ENCODE results near the gene BIN1. TPM values are rescaled to one million over a fixed set of nuclear protein-coding genes. Genes with fewer than 3 reads are reported as not detected.

BIN1 gene
- total and polyA plus RNA-seq, 4 donors: 15.4 to 37.9 (median 21.6) TPM

DNA sequence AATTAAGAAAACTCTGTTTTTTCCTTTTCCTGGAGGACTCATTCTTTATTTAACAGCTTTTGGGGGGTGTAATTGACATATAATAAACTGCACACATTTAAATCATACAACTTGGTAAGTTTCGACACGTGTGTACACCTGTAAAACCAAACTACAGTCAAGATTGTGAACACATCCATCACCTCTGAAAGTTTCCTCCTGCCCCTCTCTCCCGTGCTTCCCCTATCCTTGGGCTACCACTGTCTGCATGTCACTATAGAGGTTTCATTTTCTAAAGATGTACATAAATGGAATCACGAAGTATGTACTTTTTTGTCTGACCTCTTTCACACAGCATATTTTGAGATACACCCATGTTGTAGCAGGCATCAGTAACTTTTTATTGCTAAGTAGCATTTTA is 100.0 kb downstream of the BIN1 start:
- no peaks in the 10 kb centered on the region for H3K9me3 ChIP-seq (ENCODE audit: control insufficient read depth, low read length)
- no peaks in the 10 kb centered on the region for H3K4me1 ChIP-seq (ENCODE audit: control insufficient read depth in 1 of 2, insufficient read depth in 2 of 2, low read length in 2 of 2)
- 90 to 93% methylated on average over 4 of the region's 4 CpGs for WGBS, 2 donors
- intact Hi-C loops (cut with DNase I): no loop called here
- no peak overlapping the region for H3K4me3 ChIP-seq (ENCODE audit: low read length in 2 of 2)
- no peak for DNase-seq
- H3K27ac ChIP-seq (ENCODE audit: low read depth in 1 of 2, low read length in 2 of 2): no peak overlapping the region
- no peak for ATAC-seq (ENCODE audit: low FRiP score)
- no peaks in the 10 kb centered on the region for H3K27me3 ChIP-seq (ENCODE audit: control insufficient read depth in 1 of 2, insufficient read depth in 2 of 2, low read length in 1 of 2)
- no peaks in the 10 kb centered on the region for H3K36me3 ChIP-seq (ENCODE audit: control insufficient read depth in 1 of 2, insufficient read depth in 2 of 2, low read length in 1 of 2)

DNA sequence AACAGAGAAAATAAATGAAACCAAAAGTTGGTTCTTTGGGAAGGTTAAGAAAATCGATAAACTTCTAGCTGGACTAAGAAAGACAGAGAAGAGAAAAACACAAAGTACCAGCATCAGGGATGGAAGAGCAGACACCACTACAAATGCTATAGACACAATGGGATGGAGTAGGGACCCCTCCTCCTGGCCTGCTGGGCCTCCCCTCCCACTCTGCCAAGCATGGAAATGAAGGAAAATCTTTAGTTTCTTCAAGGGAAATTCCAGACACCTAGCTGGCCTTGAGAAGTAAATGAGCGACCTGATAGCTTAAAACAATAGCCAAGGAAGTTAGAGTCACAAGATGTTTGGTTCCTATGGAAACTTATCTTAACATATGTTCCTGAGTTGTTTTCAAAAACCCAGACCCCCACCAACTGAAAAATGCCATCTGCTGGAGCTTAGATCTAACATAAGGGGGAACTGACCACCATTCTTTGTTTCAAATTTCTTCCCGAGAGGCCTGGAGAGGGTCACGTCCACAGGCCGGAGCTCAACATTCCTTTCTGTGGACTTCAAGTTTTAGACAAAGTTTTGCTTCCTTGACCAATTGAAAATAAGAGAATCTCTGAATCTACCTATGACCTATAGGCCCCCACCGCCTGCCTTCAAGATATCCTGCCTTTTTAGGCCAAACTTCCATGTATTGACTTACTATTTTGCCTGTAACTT is 101.9 kb downstream of the BIN1 start:
- 94% methylated on average over 6 of the region's 6 CpGs for WGBS, 2 donors

GRCh38 chr2:127003070-127003800 is 103.7 kb downstream of the BIN1 start:
- H3K27ac ChIP-seq (ENCODE audit: low read depth in 1 of 2, low read length in 2 of 2): no peak overlapping the region
- intact Hi-C loops (cut with DNase I): no loop called here

More for the DNA sequence above, 101.9 kb downstream of the BIN1 start:
- Histone ChIP-seq H3K9me3 (ENCODE audit: control insufficient read depth, low read length) (no peaks in the 10 kb centered on the region), H3K36me3 (ENCODE audit: control insufficient read depth in 1 of 2, insufficient read depth in 2 of 2, low read length in 1 of 2) (no peaks in the 10 kb centered on the region), H3K4me1 (ENCODE audit: control insufficient read depth in 1 of 2, insufficient read depth in 2 of 2, low read length in 2 of 2) (no peaks in the 10 kb centered on the region), H3K27me3 (ENCODE audit: control insufficient read depth in 1 of 2, insufficient read depth in 2 of 2, low read length in 1 of 2) (no peaks in the 10 kb centered on the region), H3K4me3 (ENCODE audit: low read length in 2 of 2) (no peak overlapping the region), H3K27ac (ENCODE audit: low read depth in 1 of 2, low read length in 2 of 2) (no peak overlapping the region)
- ATAC-seq (ENCODE audit: low FRiP score) (no peak), DNase-seq (no peak)
- intact Hi-C loops (cut with DNase I): no loop called here

GRCh38 chr2:127001751-127002150 is 105.2 kb downstream of the BIN1 start:
- intact Hi-C loops (cut with DNase I): no loop called here
- Histone ChIP-seq H3K4me1 (ENCODE audit: control insufficient read depth in 1 of 2, insufficient read depth in 2 of 2, low read length in 2 of 2) (no peaks in the 10 kb centered on the region), H3K36me3 (ENCODE audit: control insufficient read depth in 1 of 2, insufficient read depth in 2 of 2, low read length in 1 of 2) (no peaks in the 10 kb centered on the region), H3K27me3 (ENCODE audit: control insufficient read depth in 1 of 2, insufficient read depth in 2 of 2, low read length in 1 of 2) (no peaks in the 10 kb centered on the region), H3K4me3 (ENCODE audit: low read length in 2 of 2) (no peak overlapping the region), H3K27ac (ENCODE audit: low read depth in 1 of 2, low read length in 2 of 2) (no peak overlapping the region), H3K9me3 (ENCODE audit: control insufficient read depth, low read length) (no peaks in the 10 kb centered on the region)
- ATAC-seq (ENCODE audit: low FRiP score) (no peak), DNase-seq (no peak)
- WGBS, 2 donors: 75 to 90% methylated on average over 5 of the region's 5 CpGs

More at GRCh38 chr2:127003070-127003800, 103.7 kb downstream of the BIN1 start:
- H3K9me3 ChIP-seq (ENCODE audit: control insufficient read depth, low read length): no peaks in the 10 kb centered on the region
- H3K4me1 ChIP-seq (ENCODE audit: control insufficient read depth in 1 of 2, insufficient read depth in 2 of 2, low read length in 2 of 2): no peaks in the 10 kb centered on the region
- no peaks in the 10 kb centered on the region for H3K27me3 ChIP-seq (ENCODE audit: control insufficient read depth in 1 of 2, insufficient read depth in 2 of 2, low read length in 1 of 2)
- DNase-seq: no peak
- no peak overlapping the region for H3K4me3 ChIP-seq (ENCODE audit: low read length in 2 of 2)
- no peaks in the 10 kb centered on the region for H3K36me3 ChIP-seq (ENCODE audit: control insufficient read depth in 1 of 2, insufficient read depth in 2 of 2, low read length in 1 of 2)
- ATAC-seq (ENCODE audit: low FRiP score): no peak
- WGBS, 2 donors: 84 to 90% methylated on average over 9 of the region's 9 CpGs

GRCh38 chr2:127000937-127001336 is 106.0 kb downstream of the BIN1 start:
- Histone ChIP-seq H3K9me3 (ENCODE audit: control insufficient read depth, low read length) (no peaks in the 10 kb centered on the region), H3K36me3 (ENCODE audit: control insufficient read depth in 1 of 2, insufficient read depth in 2 of 2, low read length in 1 of 2) (no peaks in the 10 kb centered on the region), H3K4me3 (ENCODE audit: low read length in 2 of 2) (no peak overlapping the region), H3K27me3 (ENCODE audit: control insufficient read depth in 1 of 2, insufficient read depth in 2 of 2, low read length in 1 of 2) (no peaks in the 10 kb centered on the region), H3K4me1 (ENCODE audit: control insufficient read depth in 1 of 2, insufficient read depth in 2 of 2, low read length in 2 of 2) (no peaks in the 10 kb centered on the region), H3K27ac (ENCODE audit: low read depth in 1 of 2, low read length in 2 of 2) (no peak overlapping the region)
- no peak for ATAC-seq (ENCODE audit: low FRiP score)
- DNase-seq: no peak
- WGBS, 2 donors: 91 to 92% methylated on average over 5 of the region's 5 CpGs
- intact Hi-C loops (cut with DNase I): no loop called here

GRCh38 chr2:127000194-127000593 is 106.8 kb downstream of the BIN1 start:
- Histone ChIP-seq H3K9me3 (ENCODE audit: control insufficient read depth, low read length) (no peaks in the 10 kb centered on the region), H3K4me1 (ENCODE audit: control insufficient read depth in 1 of 2, insufficient read depth in 2 of 2, low read length in 2 of 2) (no peaks in the 10 kb centered on the region)
- 71 to 76% methylated on average over 3 of the region's 3 CpGs for WGBS, 2 donors

DNA sequence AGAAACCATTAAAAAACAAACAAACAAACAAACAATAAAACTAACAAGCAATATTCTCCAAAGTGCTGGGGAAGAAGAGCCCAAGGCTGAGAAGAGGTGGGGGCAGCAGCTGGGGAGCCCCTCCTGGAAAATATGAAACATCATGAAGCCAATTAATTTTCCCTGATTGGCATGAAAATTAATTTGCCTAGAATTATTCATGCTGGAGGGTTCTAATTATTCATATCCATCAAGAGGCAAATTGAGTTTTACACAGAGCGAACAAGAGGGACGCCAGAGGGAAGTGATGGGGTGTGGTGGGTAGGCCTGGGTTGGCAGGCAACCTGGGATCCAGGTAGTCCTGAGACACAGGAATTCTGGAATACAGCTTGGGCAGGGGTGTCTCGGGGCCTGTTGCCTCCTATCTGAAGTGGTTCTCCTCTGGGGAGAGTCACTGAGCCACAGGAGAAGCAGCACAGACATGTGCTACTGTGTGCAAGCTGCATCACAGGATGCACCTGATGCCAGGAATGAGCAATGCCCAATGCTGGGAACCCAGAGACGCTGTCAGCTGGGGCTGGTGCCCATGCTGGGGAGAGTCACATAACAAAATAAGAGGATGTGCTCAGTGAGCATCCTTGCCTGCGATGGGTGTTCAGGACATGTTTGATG is 107.7 kb downstream of the BIN1 start:
- intact Hi-C loops (cut with DNase I): no loop called here
- WGBS, 2 donors: 83 to 91% methylated on average over 5 of the region's 5 CpGs
- no peaks in the 10 kb centered on the region for H3K36me3 ChIP-seq (ENCODE audit: control insufficient read depth in 1 of 2, insufficient read depth in 2 of 2, low read length in 1 of 2)
- no peaks in the 10 kb centered on the region for H3K27me3 ChIP-seq (ENCODE audit: control insufficient read depth in 1 of 2, insufficient read depth in 2 of 2, low read length in 1 of 2)
- H3K4me3 ChIP-seq (ENCODE audit: low read length in 2 of 2): no peak overlapping the region
- ATAC-seq (ENCODE audit: low FRiP score) (no peak), DNase-seq (no peak)
- no peak overlapping the region for H3K27ac ChIP-seq (ENCODE audit: low read depth in 1 of 2, low read length in 2 of 2)
- H3K4me1 ChIP-seq (ENCODE audit: control insufficient read depth in 1 of 2, insufficient read depth in 2 of 2, low read length in 2 of 2): no peaks in the 10 kb centered on the region
- no peaks in the 10 kb centered on the region for H3K9me3 ChIP-seq (ENCODE audit: control insufficient read depth, low read length)

More at GRCh38 chr2:127000194-127000593, 106.8 kb downstream of the BIN1 start:
- DNase-seq (no peak), ATAC-seq (ENCODE audit: low FRiP score) (no peak)
- Histone ChIP-seq H3K27ac (ENCODE audit: low read depth in 1 of 2, low read length in 2 of 2) (no peak overlapping the region), H3K27me3 (ENCODE audit: control insufficient read depth in 1 of 2, insufficient read depth in 2 of 2, low read length in 1 of 2) (no peaks in the 10 kb centered on the region), H3K36me3 (ENCODE audit: control insufficient read depth in 1 of 2, insufficient read depth in 2 of 2, low read length in 1 of 2) (no peaks in the 10 kb centered on the region), H3K4me3 (ENCODE audit: low read length in 2 of 2) (no peak overlapping the region)
- intact Hi-C loops (cut with DNase I): no loop called here

DNA sequence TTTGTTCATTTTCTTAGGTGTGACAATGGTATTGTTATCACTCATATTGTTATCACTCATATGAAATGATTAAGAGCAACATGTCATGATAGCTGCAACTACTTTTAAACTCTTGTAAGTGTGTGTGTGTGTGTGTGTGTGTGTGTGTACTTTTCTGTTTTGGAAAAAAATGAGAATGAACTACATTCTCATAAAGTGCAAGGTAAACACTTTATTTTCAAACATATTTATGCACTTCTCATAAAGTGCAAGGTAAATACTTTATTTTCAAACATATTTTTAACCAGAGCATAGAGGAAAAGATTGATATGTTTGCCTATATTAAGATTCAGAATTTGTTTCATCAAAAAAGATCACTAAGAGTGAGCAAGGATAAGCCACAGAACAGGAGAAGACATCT is 108.5 kb downstream of the BIN1 start:
- H3K4me1 ChIP-seq (ENCODE audit: control insufficient read depth in 1 of 2, insufficient read depth in 2 of 2, low read length in 2 of 2): no peaks in the 10 kb centered on the region
- no peak overlapping the region for H3K4me3 ChIP-seq (ENCODE audit: low read length in 2 of 2)
- H3K27me3 ChIP-seq (ENCODE audit: control insufficient read depth in 1 of 2, insufficient read depth in 2 of 2, low read length in 1 of 2): no peaks in the 10 kb centered on the region
- H3K36me3 ChIP-seq (ENCODE audit: control insufficient read depth in 1 of 2, insufficient read depth in 2 of 2, low read length in 1 of 2): no peaks in the 10 kb centered on the region
- no peak for DNase-seq
- no peaks in the 10 kb centered on the region for H3K9me3 ChIP-seq (ENCODE audit: control insufficient read depth, low read length)
- no peak for ATAC-seq (ENCODE audit: low FRiP score)
- intact Hi-C loops (cut with DNase I): no loop called here
- no peak overlapping the region for H3K27ac ChIP-seq (ENCODE audit: low read depth in 1 of 2, low read length in 2 of 2)
